HL-60 (cell line): ENCODE data around the gene GSAP.

ENCODE experiments used
- CTCF ChIP-seq: IDR thresholded peaks from one replicate; pipeline ENCODE4 v1.5.1; 2011; ENCODE audit warnings: low read length, control low read depth, inconsistent platforms; ENCODE audit not compliant: insufficient read depth
- POLR2AphosphoS5 ChIP-seq: IDR thresholded peaks from 2 replicates; pipeline ENCODE4 v1.6.1; 2012; ENCODE audit warnings: low read depth

DNA sequence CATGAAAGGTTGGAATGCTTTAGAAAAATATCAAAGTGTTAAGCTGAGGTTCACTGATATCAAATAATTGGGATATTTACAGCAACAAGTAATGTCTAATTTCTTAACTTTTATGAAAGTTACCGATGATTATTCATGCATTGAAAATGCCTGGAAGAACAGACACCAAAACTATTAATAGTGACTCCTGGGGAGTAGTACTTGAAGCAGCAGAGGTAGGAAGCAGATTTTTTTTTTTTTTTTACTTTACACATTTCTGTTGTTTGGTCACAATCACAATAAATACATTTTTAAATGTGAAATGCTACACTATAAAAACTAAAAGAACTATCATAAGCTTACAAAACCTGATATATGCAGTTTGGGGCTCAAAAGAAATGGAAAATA, 146.1 kb downstream of the GSAP start:
- TF ChIP-seq POLR2AphosphoS5 (no peak), CTCF (no peak)
